Stomach (tissue), 4 donors: ENCODE results near the gene TRIP4.

ENCODE experiments used
- POLR2A ChIP-seq, 4 donors: fragments of 450-650 bp; IDR thresholded peaks; one replicate each; pipeline ENCODE4 v1.6.1; 2016; ENCODE audit warnings: antibody characterized with exemption in 4 of 4, control low read depth in 2 of 4, mild to moderate bottlenecking in 1 of 4, moderate library complexity in 1 of 4
- TF ChIP-seq, protein P1 (sequence below), 7 experiments: fragments of 450-650 bp in 4 of 7; fragments of 200-600 bp in 3 of 7; sonication (generic) in 3 of 7; IDR thresholded peaks; one replicate each; pipeline ENCODE4 v1.5.1; 2016 to 2019; ENCODE audit warnings: antibody characterized with exemption in 7 of 7, control low read depth in 2 of 7, mild to moderate bottlenecking in 1 of 7

DNA sequence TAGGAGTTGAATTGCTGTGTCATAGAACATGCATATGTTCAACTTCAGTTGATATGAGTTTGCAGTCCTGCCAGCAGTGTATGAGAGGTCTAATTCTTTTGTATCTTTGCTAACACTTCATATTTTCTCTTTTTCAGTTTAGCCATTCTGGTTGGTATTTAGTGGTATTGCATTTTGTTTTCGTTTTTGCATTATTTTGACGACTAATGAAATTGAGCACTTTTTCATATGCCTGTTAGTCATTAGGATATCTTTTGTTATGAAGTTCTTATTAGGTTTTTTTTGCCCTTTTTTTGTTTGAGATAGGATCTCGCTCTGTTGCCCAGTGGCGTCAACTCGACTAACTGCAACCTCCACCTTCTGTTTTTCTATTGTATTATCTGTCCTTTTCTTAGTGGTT lies 9.2 kb downstream of the TRIP4 start:
- TF ChIP-seq, protein P1, sequence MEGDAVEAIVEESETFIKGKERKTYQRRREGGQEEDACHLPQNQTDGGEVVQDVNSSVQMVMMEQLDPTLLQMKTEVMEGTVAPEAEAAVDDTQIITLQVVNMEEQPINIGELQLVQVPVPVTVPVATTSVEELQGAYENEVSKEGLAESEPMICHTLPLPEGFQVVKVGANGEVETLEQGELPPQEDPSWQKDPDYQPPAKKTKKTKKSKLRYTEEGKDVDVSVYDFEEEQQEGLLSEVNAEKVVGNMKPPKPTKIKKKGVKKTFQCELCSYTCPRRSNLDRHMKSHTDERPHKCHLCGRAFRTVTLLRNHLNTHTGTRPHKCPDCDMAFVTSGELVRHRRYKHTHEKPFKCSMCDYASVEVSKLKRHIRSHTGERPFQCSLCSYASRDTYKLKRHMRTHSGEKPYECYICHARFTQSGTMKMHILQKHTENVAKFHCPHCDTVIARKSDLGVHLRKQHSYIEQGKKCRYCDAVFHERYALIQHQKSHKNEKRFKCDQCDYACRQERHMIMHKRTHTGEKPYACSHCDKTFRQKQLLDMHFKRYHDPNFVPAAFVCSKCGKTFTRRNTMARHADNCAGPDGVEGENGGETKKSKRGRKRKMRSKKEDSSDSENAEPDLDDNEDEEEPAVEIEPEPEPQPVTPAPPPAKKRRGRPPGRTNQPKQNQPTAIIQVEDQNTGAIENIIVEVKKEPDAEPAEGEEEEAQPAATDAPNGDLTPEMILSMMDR (IDR thresholded peaks at IDR 0.05): no peak
- no peak for TF ChIP-seq POLR2A (IDR thresholded peaks at IDR 0.05)
